Measurements from ENCODE around the gene TENM4.

Gene TENM4

GRCh38 chr11:79396674-79397073, 44.2 kb downstream of the TENM4 start:
- Histone ChIP-seq H3K18ac (ENCODE audit: low read length) (no peak overlapping the region), H3K4ac (ENCODE audit: low read length) (no peak overlapping the region), H2AK5ac (ENCODE audit: low read depth, low read length) (no peak overlapping the region), H2BK5ac (ENCODE audit: low read length) (no peak overlapping the region), H3K9me3 (replicated peaks in 1 of 2; ENCODE audit: control insufficient read depth in 2 of 2, insufficient read depth in 1 of 2, low read depth in 1 of 2, low read length in 2 of 2) (no peaks in the 10 kb centered on the region), H3K36me3 (replicated peaks in 1 of 2; ENCODE audit: control insufficient read depth in 2 of 2, insufficient read depth in 2 of 2, low read length in 2 of 2) (no peaks in the 10 kb centered on the region), H2BK15ac (ENCODE audit: low read length) (no peak overlapping the region), H3K4me1 (ENCODE audit: control insufficient read depth in 2 of 2, insufficient read depth in 1 of 2, low read depth in 1 of 2, low read length in 2 of 2) (peaks cover 3 to 4% of the 10 kb centered on the region in 2 donors), H3K27me3 (ENCODE audit: control insufficient read depth in 3 of 3, insufficient read depth in 3 of 3, low read depth in 1 of 3, low read length in 3 of 3) (no peaks in the 10 kb centered on the region), H3K23ac (ENCODE audit: low read depth, low read length, poor library complexity) (no peak overlapping the region), H3K9ac (ENCODE audit: low read depth, low read length, poor library complexity) (no peak overlapping the region), H3K4me2 (ENCODE audit: insufficient read depth, low read length, poor library complexity, severe bottlenecking) (no peak overlapping the region), H3K79me1 (ENCODE audit: low read depth, low read length) (no peaks in the 10 kb centered on the region), H2BK120ac (ENCODE audit: low read depth, low read length) (no peak overlapping the region), H3K14ac (ENCODE audit: low read length) (no peak overlapping the region), H3K27ac (replicated peaks; ENCODE audit: low read length) (no peak overlapping the region), H2BK12ac (ENCODE audit: low read length) (no peak overlapping the region), H3K4me3 (ENCODE audit: low read length in 2 of 2) (no peak overlapping the region), H4K8ac (ENCODE audit: low read depth, low read length) (no peak overlapping the region), H4K91ac (ENCODE audit: low read depth, low read length, poor library complexity) (no peak overlapping the region), H2AFZ (ENCODE audit: low read length) (no peak overlapping the region)
- DNase-seq (ENCODE audit: low spot score), result no peak
- no CpG with 5 or more reads among the region's 4 CpGs for WGBS, 2 donors (ENCODE audit: extremely low coverage in 2 of 2, insufficient read length in 2 of 2, insufficient replicate concordance in 1 of 2)

- Histone ChIP-seq H3K23ac (ENCODE audit: low read depth, low read length, poor library complexity) (no peak overlapping the region), H3K4me1 (ENCODE audit: control insufficient read depth in 2 of 2, insufficient read depth in 1 of 2, low read depth in 1 of 2, low read length in 2 of 2) (peaks cover 3 to 4% of the 10 kb centered on the region in 2 donors), H3K4ac (ENCODE audit: low read length) (no peak overlapping the region), H3K9ac (ENCODE audit: low read depth, low read length, poor library complexity) (no peak overlapping the region), H3K27me3 (ENCODE audit: control insufficient read depth in 3 of 3, insufficient read depth in 3 of 3, low read depth in 1 of 3, low read length in 3 of 3) (no peaks in the 10 kb centered on the region), H2BK120ac (ENCODE audit: low read depth, low read length) (no peak overlapping the region), H3K4me3 (ENCODE audit: low read length in 2 of 2) (no peak overlapping the region), H4K91ac (ENCODE audit: low read depth, low read length, poor library complexity) (no peak overlapping the region), H3K9me3 (replicated peaks in 1 of 2; ENCODE audit: control insufficient read depth in 2 of 2, insufficient read depth in 1 of 2, low read depth in 1 of 2, low read length in 2 of 2) (no peaks in the 10 kb centered on the region), H3K18ac (ENCODE audit: low read length) (no peak overlapping the region), H3K79me1 (ENCODE audit: low read depth, low read length) (no peaks in the 10 kb centered on the region), H3K27ac (replicated peaks; ENCODE audit: low read length) (no peak overlapping the region), H2AFZ (ENCODE audit: low read length) (no peak overlapping the region), H2AK5ac (ENCODE audit: low read depth, low read length) (no peak overlapping the region), H3K4me2 (ENCODE audit: insufficient read depth, low read length, poor library complexity, severe bottlenecking) (no peak overlapping the region), H2BK12ac (ENCODE audit: low read length) (no peak overlapping the region), H2BK15ac (ENCODE audit: low read length) (no peak overlapping the region), H2BK5ac (ENCODE audit: low read length) (no peak overlapping the region), H3K14ac (ENCODE audit: low read length) (no peak overlapping the region), H4K8ac (ENCODE audit: low read depth, low read length) (no peak overlapping the region), H3K36me3 (replicated peaks in 1 of 2; ENCODE audit: control insufficient read depth in 2 of 2, insufficient read depth in 2 of 2, low read length in 2 of 2) (no peaks in the 10 kb centered on the region)
- DNase-seq (ENCODE audit: low spot score), result no peak
Observed at GRCh38 chr11:79396001-79396400, 44.8 kb downstream of the TENM4 start.

- no peak overlapping the region for H4K91ac ChIP-seq (ENCODE audit: low read depth, low read length, poor library complexity)
- no peak overlapping the region for H3K4me3 ChIP-seq (ENCODE audit: low read length in 2 of 2)
- H2BK5ac ChIP-seq (ENCODE audit: low read length), result no peak overlapping the region
- H3K4ac ChIP-seq (ENCODE audit: low read length), result no peak overlapping the region
- peaks cover 3 to 4% of the 10 kb centered on the region in 2 donors for H3K4me1 ChIP-seq (ENCODE audit: control insufficient read depth in 2 of 2, insufficient read depth in 1 of 2, low read depth in 1 of 2, low read length in 2 of 2)
- H2AK5ac ChIP-seq (ENCODE audit: low read depth, low read length), result no peak overlapping the region
- no peaks in the 10 kb centered on the region for H3K27me3 ChIP-seq (ENCODE audit: control insufficient read depth in 3 of 3, insufficient read depth in 3 of 3, low read depth in 1 of 3, low read length in 3 of 3)
- H3K14ac ChIP-seq (ENCODE audit: low read length), result no peak overlapping the region
- H2AFZ ChIP-seq (ENCODE audit: low read length), result no peak overlapping the region
- H2BK15ac ChIP-seq (ENCODE audit: low read length), result no peak overlapping the region
- no peak overlapping the region for H3K9ac ChIP-seq (ENCODE audit: low read depth, low read length, poor library complexity)
- H3K4me2 ChIP-seq (ENCODE audit: insufficient read depth, low read length, poor library complexity, severe bottlenecking), result no peak overlapping the region
- no peak overlapping the region for H3K23ac ChIP-seq (ENCODE audit: low read depth, low read length, poor library complexity)
- no CpG with 5 or more reads among the region's 9 CpGs for WGBS, 2 donors (ENCODE audit: extremely low coverage in 2 of 2, insufficient read length in 2 of 2, insufficient replicate concordance in 1 of 2)
- no peak overlapping the region for H3K18ac ChIP-seq (ENCODE audit: low read length)
- no peaks in the 10 kb centered on the region for H3K36me3 ChIP-seq (replicated peaks in 1 of 2; ENCODE audit: control insufficient read depth in 2 of 2, insufficient read depth in 2 of 2, low read length in 2 of 2)
- no peak overlapping the region for H2BK12ac ChIP-seq (ENCODE audit: low read length)
- H3K27ac ChIP-seq (replicated peaks; ENCODE audit: low read length), result no peak overlapping the region
- DNase-seq (ENCODE audit: low spot score), result no peak
- no peak overlapping the region for H2BK120ac ChIP-seq (ENCODE audit: low read depth, low read length)
- no peaks in the 10 kb centered on the region for H3K79me1 ChIP-seq (ENCODE audit: low read depth, low read length)
- no peaks in the 10 kb centered on the region for H3K9me3 ChIP-seq (replicated peaks in 1 of 2; ENCODE audit: control insufficient read depth in 2 of 2, insufficient read depth in 1 of 2, low read depth in 1 of 2, low read length in 2 of 2)
- no peak overlapping the region for H4K8ac ChIP-seq (ENCODE audit: low read depth, low read length)
Observed at GRCh38 chr11:79393362-79394043, 47.3 kb downstream of the TENM4 start.

- Histone ChIP-seq H3K4me2 (ENCODE audit: insufficient read depth, low read length, poor library complexity, severe bottlenecking) (no peak overlapping the region), H3K27ac (replicated peaks; ENCODE audit: low read length) (no peak overlapping the region), H3K23ac (ENCODE audit: low read depth, low read length, poor library complexity) (no peak overlapping the region), H3K27me3 (ENCODE audit: control insufficient read depth in 3 of 3, insufficient read depth in 3 of 3, low read depth in 1 of 3, low read length in 3 of 3) (no peaks in the 10 kb centered on the region), H2AFZ (ENCODE audit: low read length) (no peak overlapping the region), H2BK12ac (ENCODE audit: low read length) (no peak overlapping the region), H3K14ac (ENCODE audit: low read length) (no peak overlapping the region), H3K18ac (ENCODE audit: low read length) (no peak overlapping the region), H3K79me1 (ENCODE audit: low read depth, low read length) (no peaks in the 10 kb centered on the region), H3K4me1 (ENCODE audit: control insufficient read depth in 2 of 2, insufficient read depth in 1 of 2, low read depth in 1 of 2, low read length in 2 of 2) (peaks cover 3 to 4% of the 10 kb centered on the region in 2 donors), H2BK5ac (ENCODE audit: low read length) (no peak overlapping the region), H3K9ac (ENCODE audit: low read depth, low read length, poor library complexity) (no peak overlapping the region), H2BK120ac (ENCODE audit: low read depth, low read length) (no peak overlapping the region), H4K8ac (ENCODE audit: low read depth, low read length) (no peak overlapping the region), H3K4me3 (ENCODE audit: low read length in 2 of 2) (no peak overlapping the region), H2BK15ac (ENCODE audit: low read length) (no peak overlapping the region), H3K4ac (ENCODE audit: low read length) (no peak overlapping the region), H4K91ac (ENCODE audit: low read depth, low read length, poor library complexity) (no peak overlapping the region), H3K9me3 (replicated peaks in 1 of 2; ENCODE audit: control insufficient read depth in 2 of 2, insufficient read depth in 1 of 2, low read depth in 1 of 2, low read length in 2 of 2) (no peaks in the 10 kb centered on the region), H3K36me3 (replicated peaks in 1 of 2; ENCODE audit: control insufficient read depth in 2 of 2, insufficient read depth in 2 of 2, low read length in 2 of 2) (no peaks in the 10 kb centered on the region), H2AK5ac (ENCODE audit: low read depth, low read length) (no peak overlapping the region)
- no CpG with 5 or more reads among the region's 4 CpGs for WGBS, 2 donors (ENCODE audit: extremely low coverage in 2 of 2, insufficient read length in 2 of 2, insufficient replicate concordance in 1 of 2)
- no peak for DNase-seq (ENCODE audit: low spot score)
Observed at GRCh38 chr11:79392161-79392560, 48.7 kb downstream of the TENM4 start.
